Activated CD4-positive, alpha-beta T cell treated with anti-CD3 and anti-CD28 coated beads, Interleukin-2, amount 10 ng/mL, durations not matched to agents 24 days and 14 days (primary cell): Measurements from ENCODE around the gene ZNF513. TPM values are rescaled to one million over a fixed set of nuclear protein-coding genes. Genes with fewer than 3 reads are reported as not detected.
"Not testable (repeated sequence)": the region's sequence is repeated elsewhere in the genome, so short reads cannot be mapped to it uniquely, and the experiment has no call there.

Source experiments
- DNase-seq: peaks from one replicate; pipeline ENCODE4 v3.0.0; 2022
- H3K27ac Mint-ChIP-seq: one replicate; pipeline ENCODE4 v1.8.0; 2022; ENCODE audit warnings: mild to moderate bottlenecking, mixed read lengths
- H3K27me3 Mint-ChIP-seq: one replicate; pipeline ENCODE4 v1.8.0; 2022; ENCODE audit warnings: mixed read lengths
- H3K36me3 Mint-ChIP-seq: one replicate; pipeline ENCODE4 v1.8.0; 2022; ENCODE audit warnings: low read depth, mild to moderate bottlenecking, mixed read lengths
- H3K4me1 Mint-ChIP-seq: one replicate; pipeline ENCODE4 v1.8.0; 2021; ENCODE audit warnings: mixed read lengths
- H3K4me3 Mint-ChIP-seq: one replicate; pipeline ENCODE4 v1.8.0; 2022; ENCODE audit warnings: mild to moderate bottlenecking, moderate library complexity, mixed read lengths
- H3K9me3 Mint-ChIP-seq: one replicate; pipeline ENCODE4 v1.8.0; 2021; ENCODE audit warnings: mixed read lengths
- intact Hi-C: fragments of 100-400 bp; cut with micrococcal nuclease; formaldehyde crosslinking; loops from one replicate; pipeline ENCODE4 v1.15.1; 2023
- total RNA-seq: library from RNA; stranded (reverse); gene quantifications from 2 replicates; pipeline ENCODE4 v1.2.3, GENCODE V29; 2022

ZNF513 gene
- total RNA-seq, result 11.1 and 13.5 TPM in 2 replicates

GRCh38 chr2:27380626-27381545 lies at the start of gene ZNF513:
Gene ZNF513, minus strand, starts transcription at chr2:27380734. Its CDS starts 208 bp downstream, at chr2:27380526.
- peaks cover 30% of the 10 kb centered on the region for H3K4me1 Mint-ChIP-seq
- H3K9me3 Mint-ChIP-seq, result no peaks in the 10 kb centered on the region
- intact Hi-C loops, result loop anchor here (1.0 to 5.0 kb wide), 4 partner anchors 11 to 301 kb away; partner anchors contain the start of genes EIF2B4, NRBP1, PPM1G and SNX17
- H3K27ac Mint-ChIP-seq, result peak within 1 kb of the TSS; percentile 97
- H3K4me3 Mint-ChIP-seq, result peak within 1 kb of the TSS; percentile 95
- H3K27me3 Mint-ChIP-seq, result no peaks in the 10 kb centered on the region
- peaks cover 74% of the 10 kb centered on the region for H3K36me3 Mint-ChIP-seq
- peak; percentile 97 for DNase-seq

GRCh38 chr2:27428978-27429541 lies 48.5 kb upstream of the ZNF513 start:
- Mint-ChIP-seq H3K4me1 (peaks cover 31% of the 10 kb centered on the region), H3K4me3 (peak overlapping the region; percentile 97)
- intact Hi-C loops, result loop anchor here (1.0 to 5.0 kb wide), 9 partner anchors 20 to 964 kb away; partner anchors contain the start of genes CAD, EIF2B4, FOSL2 and GTF3C2

GRCh38 chr2:27428213-27428977 lies 47.9 kb upstream of the ZNF513 start, which contains the start of gene NRBP1:
Gene NRBP1, plus strand, starts transcription at chr2:27428631. Its CDS starts 4,643 bp downstream, at chr2:27433274.
- peak; percentile 99 for DNase-seq
- Mint-ChIP-seq H3K9me3 (no peaks in the 10 kb centered on the region), H3K4me1 (peaks cover 28% of the 10 kb centered on the region), H3K27me3 (peaks cover 2% of the 10 kb centered on the region), H3K27ac (peak within 1 kb of the TSS; percentile 99), H3K4me3 (peak within 1 kb of the TSS; percentile 97), H3K36me3 (peaks cover 10% of the 10 kb centered on the region)
- intact Hi-C loops, result loop anchor here (1.0 to 5.0 kb wide), 9 partner anchors 19 to 964 kb away; partner anchors contain the start of genes CAD, EIF2B4, FOSL2 and GTF3C2

More at GRCh38 chr2:27428978-27429541, 48.5 kb upstream of the ZNF513 start:
- DNase-seq, result peak; percentile 94
- Mint-ChIP-seq H3K27me3 (no peaks in the 10 kb centered on the region), H3K9me3 (no peaks in the 10 kb centered on the region), H3K27ac (peak overlapping the region; percentile 93), H3K36me3 (peaks cover 17% of the 10 kb centered on the region)

GRCh38 chr2:27427863-27428212 lies 47.3 kb upstream of the ZNF513 start:
- Mint-ChIP-seq H3K9me3 (no peaks in the 10 kb centered on the region), H3K36me3 (peaks cover 5% of the 10 kb centered on the region), H3K27ac (peak overlapping the region; percentile 99), H3K4me3 (peak overlapping the region; percentile 97), H3K27me3 (peaks cover 2% of the 10 kb centered on the region), H3K4me1 (peaks cover 25% of the 10 kb centered on the region)
- DNase-seq, result no peak
- intact Hi-C loops, result loop anchor here (1.0 to 5.0 kb wide), 9 partner anchors 19 to 965 kb away; partner anchors contain the start of genes CAD, EIF2B4, FOSL2 and GTF3C2

GRCh38 chr2:27425039-27425438 lies 44.5 kb upstream of the ZNF513 start:
- DNase-seq, H3K9me3 Mint-ChIP-seq, H3K36me3 Mint-ChIP-seq, H3K27ac Mint-ChIP-seq, H3K27me3 Mint-ChIP-seq, H3K4me3 Mint-ChIP-seq: not testable (repeated sequence)
- H3K4me1 Mint-ChIP-seq, result peaks cover 15% of the 10 kb centered on the region
- intact Hi-C loops, result loop anchor here (5.0 kb wide), 2 partner anchors 208 to 257 kb away; partner anchors contain the start of gene CAD

GRCh38 chr2:27422958-27423357 lies 42.4 kb upstream of the ZNF513 start:
- no peaks in the 10 kb centered on the region for H3K9me3 Mint-ChIP-seq
- no peaks in the 10 kb centered on the region for H3K36me3 Mint-ChIP-seq
- H3K4me3 Mint-ChIP-seq, result no peak overlapping the region
- H3K27me3 Mint-ChIP-seq, result peaks cover 7% of the 10 kb centered on the region
- peaks cover 5% of the 10 kb centered on the region for H3K4me1 Mint-ChIP-seq
- no peak overlapping the region for H3K27ac Mint-ChIP-seq
- DNase-seq, result no peak
- intact Hi-C loops, result no loop called here

- intact Hi-C loops, result no loop called here
- Mint-ChIP-seq H3K36me3 (no peaks in the 10 kb centered on the region), H3K27me3 (peaks cover 7% of the 10 kb centered on the region), H3K4me3 (no peak overlapping the region), H3K4me1 (no peaks in the 10 kb centered on the region), H3K9me3 (no peaks in the 10 kb centered on the region), H3K27ac (no peak overlapping the region)
- DNase-seq, result no peak
Measured at GRCh38 chr2:27421660-27422250, 41.2 kb upstream of the ZNF513 start.

GRCh38 chr2:27420996-27421395 lies 40.5 kb upstream of the ZNF513 start:
- H3K36me3 Mint-ChIP-seq, result no peaks in the 10 kb centered on the region
- intact Hi-C loops, result no loop called here
- peaks cover 7% of the 10 kb centered on the region for H3K27me3 Mint-ChIP-seq
- no peak overlapping the region for H3K27ac Mint-ChIP-seq
- no peaks in the 10 kb centered on the region for H3K9me3 Mint-ChIP-seq
- DNase-seq, result no peak
- H3K4me3 Mint-ChIP-seq, result no peak overlapping the region
- H3K4me1 Mint-ChIP-seq, result no peaks in the 10 kb centered on the region

- no peak overlapping the region for H3K27ac Mint-ChIP-seq
- peaks cover 8% of the 10 kb centered on the region for H3K27me3 Mint-ChIP-seq
- intact Hi-C loops, result no loop called here
- H3K4me3 Mint-ChIP-seq, result no peak overlapping the region
- no peaks in the 10 kb centered on the region for H3K36me3 Mint-ChIP-seq
- H3K9me3 Mint-ChIP-seq, result peaks cover 3% of the 10 kb centered on the region
- peaks cover 4% of the 10 kb centered on the region for H3K4me1 Mint-ChIP-seq
- no peak for DNase-seq
Measured at GRCh38 chr2:27416151-27416550, 35.6 kb upstream of the ZNF513 start.

- no peak overlapping the region for H3K27ac Mint-ChIP-seq
- DNase-seq, result no peak
- peaks cover 8% of the 10 kb centered on the region for H3K27me3 Mint-ChIP-seq
- intact Hi-C loops, result no loop called here
- H3K36me3 Mint-ChIP-seq, result peaks cover 6% of the 10 kb centered on the region
- H3K4me3 Mint-ChIP-seq, result no peak overlapping the region
- H3K9me3 Mint-ChIP-seq, result peaks cover 3% of the 10 kb centered on the region
- H3K4me1 Mint-ChIP-seq, result peaks cover 17% of the 10 kb centered on the region
Measured at GRCh38 chr2:27412419-27413152, 32.1 kb upstream of the ZNF513 start.

GRCh38 chr2:27409321-27410073 lies 29.0 kb upstream of the ZNF513 start, which contains the start of gene PPM1G:
Gene PPM1G, minus strand, starts transcription at chr2:27409591. Its CDS starts 169 bp downstream, at chr2:27409422.
- peaks cover 5% of the 10 kb centered on the region for H3K27me3 Mint-ChIP-seq
- H3K27ac Mint-ChIP-seq, result peak within 1 kb of the TSS; percentile 89
- intact Hi-C loops, result loop anchor here (1.0 to 10.0 kb wide), 7 partner anchors 19 to 255 kb away; partner anchors contain the start of genes EIF2B4, GTF3C2, IFT172 and NRBP1

More at GRCh38 chr2:27409321-27410073, 29.0 kb upstream of the ZNF513 start, which contains the start of gene PPM1G:
- Mint-ChIP-seq H3K4me1 (peaks cover 30% of the 10 kb centered on the region), H3K9me3 (peaks cover 3% of the 10 kb centered on the region), H3K36me3 (peaks cover 26% of the 10 kb centered on the region), H3K4me3 (peak within 1 kb of the TSS; percentile 98)
- DNase-seq, result peak; percentile 99
